Ascending aorta (tissue), 2 donors: ENCODE results near the gene MIAT. TPM values are rescaled to one million over a fixed set of nuclear protein-coding genes. Genes with fewer than 3 reads are reported as not detected.
"Not testable (repeated sequence)": the region's sequence is repeated elsewhere in the genome, so short reads cannot be mapped to it uniquely, and the experiment has no call there.

Source experiments
- DNase-seq, 2 donors: peaks; one replicate each; pipeline ENCODE4 v3.0.0-alpha.2; 2019; ENCODE audit warnings: low spot score in 2 of 2
- H3K27ac ChIP-seq, 2 donors: fragments of 200-600 bp; sonication (generic); one replicate each; pipeline ENCODE4 v1.5.1; 2016 to 2017; ENCODE audit warnings: mild to moderate bottlenecking in 1 of 2
- H3K27me3 ChIP-seq: fragments of 200-600 bp; sonication (generic); one replicate; pipeline ENCODE4 v1.5.1; 2017
- H3K36me3 ChIP-seq, 2 donors: fragments of 200-600 bp; sonication (generic); one replicate each; pipeline ENCODE4 v1.5.1; 2016
- H3K4me1 ChIP-seq, 2 donors: fragments of 200-600 bp; sonication (generic); one replicate each; pipeline ENCODE4 v1.5.1; 2016 to 2017; ENCODE audit warnings: mild to moderate bottlenecking in 1 of 2
- H3K4me3 ChIP-seq, 2 donors: fragments of 200-600 bp; sonication (generic); one replicate each; pipeline ENCODE4 v1.5.1; 2016 to 2017; ENCODE audit warnings: mild to moderate bottlenecking in 1 of 2
- H3K9me3 ChIP-seq, 2 donors: fragments of 200-600 bp; sonication (generic); one replicate each; pipeline ENCODE4 v1.5.1; 2016
- CTCF ChIP-seq, 3 experiments: fragments of 200-600 bp in 2 of 3; fragments of 450-650 bp in 1 of 3; sonication (generic) in 2 of 3; IDR thresholded peaks; one replicate each; pipeline ENCODE4 v1.5.1; 2016 to 2019; ENCODE audit warnings: antibody characterized with exemption in 3 of 3, mild to moderate bottlenecking in 1 of 3, moderate library complexity in 1 of 3
- intact Hi-C: fragments of 100-400 bp; cut with DNase I; formaldehyde crosslinking; loops from one replicate; pipeline ENCODE4 v1.15.1; 2023
- total RNA-seq: library from RNA; depleted of rRNA; stranded (reverse); fragments of >200 nt; gene quantifications from one replicate; pipeline ENCODE4 v1.1.0, GENCODE V29; 2016

The MIAT gene
- total RNA-seq, 1 donor from 2014 or later, result 0.53 TPM

GRCh38 chr22:26702906-26703830 lies 45.8 kb downstream of the MIAT start:
- Histone ChIP-seq H3K36me3 (peaks cover 5 to 21% of the 10 kb centered on the region in 2 donors), H3K9me3 (no peaks in the 10 kb centered on the region), H3K4me1 (no peaks in the 10 kb centered on the region), H3K27me3 (no peaks in the 10 kb centered on the region), H3K27ac (no peak overlapping the region), H3K4me3 (no peak overlapping the region)
- no peak for TF ChIP-seq CTCF (IDR thresholded peaks at IDR 0.05)
- no peak for DNase-seq
- intact Hi-C loops, result no loop called here

GRCh38 chr22:26705379-26705778 lies 48.0 kb downstream of the MIAT start:
- H3K27ac ChIP-seq, H3K9me3 ChIP-seq, H3K4me1 ChIP-seq, H3K36me3 ChIP-seq, DNase-seq, H3K27me3 ChIP-seq, intact Hi-C loops, H3K4me3 ChIP-seq: not testable (repeated sequence)

GRCh38 chr22:26707090-26707489 lies 49.7 kb downstream of the MIAT start:
- H3K27ac ChIP-seq, result no peak overlapping the region
- intact Hi-C loops, result no loop called here

GRCh38 chr22:26707581-26707980 lies 50.2 kb downstream of the MIAT start:
- Histone ChIP-seq H3K27ac (no peak overlapping the region), H3K4me1 (no peaks in the 10 kb centered on the region), H3K27me3 (no peaks in the 10 kb centered on the region), H3K9me3 (no peaks in the 10 kb centered on the region), H3K4me3 (no peak overlapping the region), H3K36me3 (peaks cover 3 to 4% of the 10 kb centered on the region in 2 donors)
- DNase-seq, result no peak
- no peak for TF ChIP-seq CTCF (IDR thresholded peaks at IDR 0.05)
- intact Hi-C loops, result no loop called here

More at GRCh38 chr22:26707090-26707489, 49.7 kb downstream of the MIAT start:
- no peak for TF ChIP-seq CTCF (IDR thresholded peaks at IDR 0.05)
- DNase-seq, result no peak
- Histone ChIP-seq H3K4me1 (no peaks in the 10 kb centered on the region), H3K36me3 (peaks cover 3 to 4% of the 10 kb centered on the region in 2 donors), H3K9me3 (no peaks in the 10 kb centered on the region), H3K27me3 (no peaks in the 10 kb centered on the region), H3K4me3 (no peak overlapping the region)

- no peak for DNase-seq
- H3K4me1 ChIP-seq, result peaks cover 0 to under 1% of the 10 kb centered on the region in 2 donors
- H3K4me3 ChIP-seq, result no peak overlapping the region
- intact Hi-C loops, result no loop called here
- no peak overlapping the region for H3K27ac ChIP-seq
- H3K36me3 ChIP-seq, result peaks cover 3 to 4% of the 10 kb centered on the region in 2 donors
- H3K9me3 ChIP-seq, result no peaks in the 10 kb centered on the region
- TF ChIP-seq CTCF (IDR thresholded peaks at IDR 0.05), result no peak
- H3K27me3 ChIP-seq, result no peaks in the 10 kb centered on the region
These were observed 51.0 kb downstream of the MIAT start for GRCh38 chr22:26708256-26709009.
